ENCODE results near the gene OXT. TPM values are rescaled to one million over a fixed set of nuclear protein-coding genes. Genes with fewer than 3 reads are reported as not detected.
"Not testable (repeated sequence)": the region's sequence is repeated elsewhere in the genome, so short reads cannot be mapped to it uniquely, and the experiment has no call there.

The OXT gene
- total and polyA plus RNA-seq, 2 donors (not counting 3 experiments of a cell fraction or from before 2014, with no cell fraction given) = not detected

DNA sequence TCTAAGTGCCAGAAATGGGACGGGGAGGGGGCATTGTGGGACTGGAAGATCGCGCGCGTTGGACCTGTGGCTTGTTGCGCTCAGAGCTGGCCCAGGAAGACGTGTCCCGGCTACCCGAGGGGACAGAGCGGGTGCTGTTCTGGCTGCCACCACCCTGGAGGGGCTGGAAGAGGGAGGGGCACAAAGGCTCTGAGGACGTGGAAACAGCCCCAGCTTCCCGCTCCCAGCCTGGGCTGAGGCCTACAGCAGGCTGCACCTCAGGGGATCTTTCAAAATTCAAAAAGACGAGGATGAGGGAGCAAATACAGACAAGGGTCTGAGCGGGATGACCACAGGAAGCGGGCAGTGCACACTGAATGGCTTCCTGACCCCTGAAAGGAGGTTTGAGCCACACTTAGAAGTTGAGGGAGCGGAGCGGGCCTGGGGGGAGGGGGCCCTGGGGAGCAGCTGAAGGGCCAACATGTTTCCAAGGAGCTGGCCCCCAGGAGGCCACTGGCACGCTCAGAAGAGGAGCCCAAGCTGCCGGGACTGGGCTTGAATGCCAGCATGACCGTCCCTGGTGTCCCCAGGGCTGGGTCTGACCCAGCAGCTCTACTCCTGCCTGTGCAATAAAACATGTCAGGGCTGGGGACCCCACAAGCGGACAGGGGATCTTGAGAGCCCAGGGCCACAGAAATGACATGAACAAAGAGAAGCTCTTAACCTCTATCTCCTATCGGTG is 1.3 kb downstream of the OXT start:
- no peak for TF ChIP-seq FOS (IDR thresholded peaks at IDR 0.05; ENCODE audit: borderline replicate concordance, insufficient read depth, low read length)
- no peak for TF ChIP-seq JUN (IDR thresholded peaks at IDR 0.05; ENCODE audit: borderline replicate concordance, insufficient read depth, insufficient read length, low read depth)
- CTCF ChIA-PET = interaction anchor here (0.7 to 1.8 kb wide), 2 partner anchors 15 to 19 kb away, joined by 4 to 6 read pairs; no protein-coding TSS in a partner anchor
- H3K4me2 ChIP-seq (ENCODE audit: insufficient read depth, low read length) = no peak overlapping the region
- FAIRE-seq = no peak
- H3K79me2 ChIP-seq (ENCODE audit: control insufficient read depth, insufficient read depth, low read length) = no peaks in the 10 kb centered on the region
- POLR2A ChIA-PET = no interaction called here
- peak overlapping the region; percentile 25 for H2AFZ ChIP-seq (ENCODE audit: low read depth, low read length)
- H3K4me1 ChIP-seq (ENCODE audit: control insufficient read depth, extremely low read depth, insufficient read depth, low read length) = no peaks in the 10 kb centered on the region
- no peak for DNase-seq (ENCODE audit: low read depth, low spot score)
- no peaks in the 10 kb centered on the region for H3K9me1 ChIP-seq (replicated peaks; ENCODE audit: control insufficient read depth, extremely low read depth, insufficient read depth, low read length)
- no peak overlapping the region for H3K27ac ChIP-seq (ENCODE audit: insufficient read depth, low read depth, low read length)
- H3K4me3 ChIP-seq (replicated peaks in 1 of 3; ENCODE audit: insufficient read depth in 1 of 3, low read depth in 1 of 3, low read length in 3 of 3) = no peak overlapping the region
- intact Hi-C loops (cut with micrococcal nuclease) (no loop called here), dilution Hi-C loops (cut with MboI; ENCODE audit: extremely low pct_ligation_motif_present, low sequenced_read_pairs) (no loop called here)
- BruUV-seq (replicated peaks) = no TSS peak
- H4K20me1 ChIP-seq (replicated peaks; ENCODE audit: control insufficient read depth, extremely low read depth, insufficient read depth, low read length) = no peaks in the 10 kb centered on the region
- H3K27me3 ChIP-seq (ENCODE audit: control insufficient read depth in 2 of 2, insufficient read depth in 2 of 2, low read length in 2 of 2) = peaks cover under 1 to 4% of the 10 kb centered on the region in 2 experiments
- no peaks in the 10 kb centered on the region for H3K36me3 ChIP-seq (ENCODE audit: control insufficient read depth in 2 of 2, extremely low read depth in 1 of 2, insufficient read depth in 2 of 2, low read length in 2 of 2)
- H3K9ac ChIP-seq (replicated peaks; ENCODE audit: extremely low read depth, insufficient read depth, low read length) = no peak overlapping the region
- H3K9me3 ChIP-seq (replicated peaks; ENCODE audit: control insufficient read depth, insufficient read depth, low read length) = no peaks in the 10 kb centered on the region

DNA sequence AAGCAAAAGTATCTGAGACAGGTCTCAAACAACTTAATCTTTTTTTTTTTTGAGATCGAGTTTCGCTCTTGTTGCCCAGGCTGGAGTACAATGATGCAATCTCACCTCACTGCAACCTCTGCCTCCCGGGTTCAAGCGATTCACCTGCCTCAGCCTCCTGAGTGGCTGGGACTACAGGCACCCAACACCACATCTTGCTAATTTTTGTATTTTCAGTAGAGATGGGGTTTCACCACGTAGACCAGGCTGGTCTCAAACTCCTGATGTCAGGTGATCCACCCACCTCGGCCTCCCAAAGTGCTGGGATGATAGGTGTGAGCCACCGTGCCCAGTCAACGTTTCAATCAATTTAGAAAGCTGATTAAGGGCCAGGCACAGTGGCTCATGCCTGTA is 1.8 kb downstream of the OXT start:
- H3K9me1 ChIP-seq (replicated peaks; ENCODE audit: control insufficient read depth, extremely low read depth, insufficient read depth, low read length); H3K27ac ChIP-seq (ENCODE audit: insufficient read depth, low read depth, low read length); BruUV-seq (replicated peaks); H3K4me1 ChIP-seq (ENCODE audit: control insufficient read depth, extremely low read depth, insufficient read depth, low read length); H3K36me3 ChIP-seq (ENCODE audit: control insufficient read depth in 2 of 2, extremely low read depth in 1 of 2, insufficient read depth in 2 of 2, low read length in 2 of 2); H3K9ac ChIP-seq (replicated peaks; ENCODE audit: extremely low read depth, insufficient read depth, low read length); H3K79me2 ChIP-seq (ENCODE audit: control insufficient read depth, insufficient read depth, low read length); H2AFZ ChIP-seq (ENCODE audit: low read depth, low read length); POLR2A ChIA-PET; H3K4me3 ChIP-seq (replicated peaks in 1 of 3; ENCODE audit: insufficient read depth in 1 of 3, low read depth in 1 of 3, low read length in 3 of 3); FAIRE-seq; H4K20me1 ChIP-seq (replicated peaks; ENCODE audit: control insufficient read depth, extremely low read depth, insufficient read depth, low read length); intact Hi-C loops (cut with micrococcal nuclease); dilution Hi-C loops (cut with MboI; ENCODE audit: extremely low pct_ligation_motif_present, low sequenced_read_pairs); DNase-seq (ENCODE audit: low read depth, low spot score); H3K27me3 ChIP-seq (ENCODE audit: control insufficient read depth in 2 of 2, insufficient read depth in 2 of 2, low read length in 2 of 2); H3K9me3 ChIP-seq (replicated peaks; ENCODE audit: control insufficient read depth, insufficient read depth, low read length); H3K4me2 ChIP-seq (ENCODE audit: insufficient read depth, low read length): not testable (repeated sequence)
- CTCF ChIA-PET = interaction anchor here (0.7 to 1.8 kb wide), 2 partner anchors 15 to 20 kb away, joined by 4 to 6 read pairs; no protein-coding TSS in a partner anchor

All from endothelial cell of umbilical vein (primary cell).